LNCaP clone FGC (cell line): Measurements from ENCODE around the gene NKD2.

Experiments used
- DNase-seq: peaks from one replicate; pipeline ENCODE4 v3.0.0-alpha.2; 2011; ENCODE audit warnings: low read depth
- H3K4me3 ChIP-seq: 2 replicates; pipeline ENCODE4 v1.5.1; 2011; ENCODE audit warnings: mild to moderate bottlenecking, low read depth, low read length, control low read depth
- TF ChIP-seq, protein P1 (sequence below): IDR thresholded peaks from 2 replicates; pipeline ENCODE4 v1.5.1; 2012; ENCODE audit warnings: mild to moderate bottlenecking; ENCODE audit not compliant: control insufficient read depth, insufficient read depth; ENCODE audit errors: extremely low read depth

NKD2 gene

DNA sequence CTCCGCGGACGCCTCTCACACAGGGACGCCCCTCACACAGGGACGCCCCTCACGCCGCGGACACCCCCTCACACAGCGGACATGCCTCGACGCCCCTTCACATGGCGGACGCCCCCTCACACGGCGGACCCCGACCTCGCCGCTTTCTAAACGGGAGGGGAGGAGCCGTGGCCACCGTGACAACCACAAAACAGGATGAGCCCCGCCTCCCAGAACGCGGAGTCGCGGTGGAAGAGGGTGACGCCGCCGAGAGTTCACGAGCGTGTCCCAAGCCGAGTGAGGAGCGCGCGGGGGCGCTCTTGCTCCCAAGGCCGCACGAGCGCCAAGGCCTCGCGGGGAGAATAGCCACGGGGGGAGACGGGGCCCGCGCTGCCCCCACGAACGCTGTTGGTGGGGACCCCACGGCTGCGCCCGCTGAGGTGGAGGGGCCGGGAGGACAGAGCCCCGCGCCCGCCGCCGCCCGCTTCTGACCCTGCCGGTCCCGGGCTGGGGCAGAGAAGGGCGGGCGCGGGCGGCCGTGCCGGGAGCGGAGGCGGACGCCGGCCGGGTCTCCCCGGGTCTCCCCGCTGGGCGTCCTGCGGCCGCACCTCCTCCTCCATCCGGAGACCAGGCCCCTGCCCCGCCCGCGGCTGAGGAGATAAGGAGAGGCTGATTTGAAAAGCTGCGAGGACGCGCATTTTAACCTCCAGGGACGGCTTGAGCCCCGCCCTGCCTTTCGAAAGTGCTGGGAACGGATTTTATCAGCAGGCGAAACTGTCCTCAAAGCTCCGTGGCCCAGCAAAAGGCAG, 3.9 kb upstream of the NKD2 start:
- H3K4me3 ChIP-seq: peak overlapping the region; percentile 49
- DNase-seq: no peak
- TF ChIP-seq, protein P1, sequence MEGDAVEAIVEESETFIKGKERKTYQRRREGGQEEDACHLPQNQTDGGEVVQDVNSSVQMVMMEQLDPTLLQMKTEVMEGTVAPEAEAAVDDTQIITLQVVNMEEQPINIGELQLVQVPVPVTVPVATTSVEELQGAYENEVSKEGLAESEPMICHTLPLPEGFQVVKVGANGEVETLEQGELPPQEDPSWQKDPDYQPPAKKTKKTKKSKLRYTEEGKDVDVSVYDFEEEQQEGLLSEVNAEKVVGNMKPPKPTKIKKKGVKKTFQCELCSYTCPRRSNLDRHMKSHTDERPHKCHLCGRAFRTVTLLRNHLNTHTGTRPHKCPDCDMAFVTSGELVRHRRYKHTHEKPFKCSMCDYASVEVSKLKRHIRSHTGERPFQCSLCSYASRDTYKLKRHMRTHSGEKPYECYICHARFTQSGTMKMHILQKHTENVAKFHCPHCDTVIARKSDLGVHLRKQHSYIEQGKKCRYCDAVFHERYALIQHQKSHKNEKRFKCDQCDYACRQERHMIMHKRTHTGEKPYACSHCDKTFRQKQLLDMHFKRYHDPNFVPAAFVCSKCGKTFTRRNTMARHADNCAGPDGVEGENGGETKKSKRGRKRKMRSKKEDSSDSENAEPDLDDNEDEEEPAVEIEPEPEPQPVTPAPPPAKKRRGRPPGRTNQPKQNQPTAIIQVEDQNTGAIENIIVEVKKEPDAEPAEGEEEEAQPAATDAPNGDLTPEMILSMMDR: peak; percentile 75

GRCh38 chr5:1005249-1005851, 3.3 kb upstream of the NKD2 start:
- peak overlapping the region; percentile 49 for H3K4me3 ChIP-seq
- TF ChIP-seq, protein P1: no peak
- DNase-seq: no peak

GRCh38 chr5:1005904-1006655, 2.5 kb upstream of the NKD2 start:
- no peak for DNase-seq
- no peak overlapping the region for H3K4me3 ChIP-seq
- TF ChIP-seq, protein P1: no peak

- DNase-seq: no peak
- H3K4me3 ChIP-seq: no peak overlapping the region
- TF ChIP-seq, protein P1: no peak
Measured at GRCh38 chr5:1006656-1007071, 1.9 kb upstream of the NKD2 start.

GRCh38 chr5:1007221-1007680, 1.4 kb upstream of the NKD2 start:
- DNase-seq: no peak

DNA sequence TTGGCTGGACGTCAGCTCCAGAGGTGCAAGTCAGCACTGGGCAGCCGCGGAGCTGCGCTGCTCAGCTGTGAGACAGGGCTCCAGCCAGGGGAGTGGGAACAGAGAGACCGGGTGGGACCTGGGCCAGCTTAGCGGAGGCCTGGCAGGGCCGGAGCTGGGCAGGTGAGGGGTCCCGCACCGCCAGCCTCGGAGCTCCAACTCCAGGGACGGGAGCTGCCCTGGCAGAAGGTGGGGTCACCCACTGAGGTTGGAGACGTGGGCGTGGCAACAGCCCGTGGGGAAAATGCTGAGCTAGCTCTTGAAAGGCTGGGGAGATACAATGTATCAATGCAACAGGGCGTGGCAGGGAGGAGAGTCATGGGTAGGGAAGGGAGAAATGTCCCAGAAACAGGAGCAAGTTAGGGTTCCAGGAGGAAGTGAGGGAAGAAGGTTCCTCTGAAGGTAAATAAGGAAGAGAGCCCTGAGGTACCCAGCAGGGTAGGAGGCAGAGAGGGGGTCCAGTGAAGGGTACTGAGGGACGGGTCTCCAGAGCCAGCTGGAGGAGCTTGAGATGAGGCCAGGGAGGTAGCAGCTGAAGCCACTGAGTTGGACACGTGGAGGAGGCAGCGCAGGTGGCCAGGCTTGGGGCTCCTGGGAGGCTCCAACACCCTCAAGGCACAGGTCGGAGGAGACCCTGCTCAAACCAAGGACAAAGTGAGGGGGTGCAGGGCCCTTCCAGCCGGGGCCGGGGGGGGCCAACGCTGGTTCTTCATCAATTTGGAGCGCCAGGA, 736 bp upstream of the NKD2 start:
- TF ChIP-seq, protein P1: no peak
- H3K4me3 ChIP-seq: no peak overlapping the region
- DNase-seq: no peak

More at GRCh38 chr5:1007221-1007680, 1.4 kb upstream of the NKD2 start:
- H3K4me3 ChIP-seq: no peak overlapping the region
- TF ChIP-seq, protein P1: no peak
